NCI-H82 treated with DMSO at 0.1 percent for 48 hours (cell line): ENCODE results near the gene SLC35F4.

ENCODE experiments used
- DNase-seq: peaks from one replicate; lab custom pipeline; 2025; ENCODE audit not compliant: unreplicated experiment; lab: John Stamatoyannopoulos, UW

SLC35F4 gene

GRCh38 chr14:57641776-57642175 is 224.1 kb downstream of the SLC35F4 start:
- DNase-seq = no peak

DNA sequence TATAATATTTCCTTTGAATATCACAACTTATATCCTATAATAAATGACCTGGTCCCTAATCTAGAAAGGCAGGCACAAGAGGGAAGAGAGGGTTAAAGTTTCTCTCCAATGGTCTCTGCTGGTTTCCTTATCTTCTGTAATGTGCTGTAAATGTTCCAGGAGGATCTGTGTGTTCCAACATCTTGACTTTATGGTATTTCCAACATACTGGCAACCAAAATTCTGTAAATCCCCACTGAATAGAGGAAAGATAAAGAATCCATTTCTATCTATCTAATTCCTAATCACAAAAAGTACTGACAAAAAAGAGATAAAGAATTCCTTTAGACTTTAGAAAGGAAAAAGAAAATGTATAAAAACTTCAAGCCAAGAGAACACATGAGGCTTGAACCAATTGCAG is 225.9 kb downstream of the SLC35F4 start:
- DNase-seq = no peak

DNA sequence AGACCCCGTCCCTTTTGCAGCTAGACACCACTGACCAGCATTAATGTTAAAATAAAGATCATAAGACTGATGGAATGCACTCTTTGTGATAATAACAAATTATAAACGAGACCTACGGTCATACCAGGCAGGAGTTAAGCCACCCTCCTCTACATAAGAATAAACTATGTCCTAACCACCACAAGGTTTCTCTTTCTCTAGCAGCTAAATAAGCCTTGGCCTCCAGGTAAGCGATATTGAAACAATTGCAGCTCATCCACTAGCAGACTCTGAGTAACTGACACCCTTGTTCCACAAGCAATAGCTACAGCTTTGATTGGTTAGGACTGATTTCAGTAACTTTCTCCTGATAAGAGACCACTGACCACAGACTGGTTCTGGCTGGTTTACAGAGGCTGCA is 228.0 kb downstream of the SLC35F4 start:
- no peak for DNase-seq

DNA sequence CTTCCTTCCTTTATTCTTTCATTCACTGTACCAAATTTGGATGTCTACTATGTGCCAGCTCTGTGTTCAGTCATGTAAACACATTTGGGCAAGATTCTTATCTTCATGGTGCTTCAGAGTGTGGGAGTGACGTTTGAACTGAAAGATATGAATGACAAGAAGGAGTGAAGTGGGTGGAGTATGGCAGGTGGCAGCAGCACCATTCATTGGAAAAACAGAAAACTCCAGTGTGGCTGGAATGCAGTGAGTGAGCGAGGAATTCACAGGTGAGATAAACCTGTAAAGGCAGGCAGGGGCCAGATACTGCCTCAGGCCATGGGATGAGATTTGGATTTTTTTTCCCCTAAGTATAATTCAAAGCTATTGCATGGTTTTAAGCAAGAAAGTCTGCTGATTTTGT is 231.6 kb downstream of the SLC35F4 start:
- DNase-seq = no peak

DNA sequence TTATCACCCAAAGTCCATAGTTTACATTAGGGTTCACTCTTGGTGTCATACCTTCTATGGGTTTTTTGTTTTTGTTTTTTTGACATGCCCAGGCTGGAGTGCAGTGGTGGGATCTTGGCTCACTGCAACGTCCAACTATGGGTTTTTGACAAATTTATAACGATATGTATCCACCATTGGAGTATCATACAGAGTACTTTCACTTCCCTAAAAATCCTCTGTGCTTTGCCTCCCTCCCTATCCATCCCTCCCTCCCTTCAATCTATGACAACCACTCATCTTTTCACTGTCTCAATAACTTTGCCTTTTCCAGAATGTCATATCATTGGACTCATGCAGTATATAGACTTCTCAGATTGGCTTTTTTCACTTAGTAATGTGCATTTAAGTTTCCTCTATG is 233.2 kb downstream of the SLC35F4 start:
- DNase-seq = no peak

DNA sequence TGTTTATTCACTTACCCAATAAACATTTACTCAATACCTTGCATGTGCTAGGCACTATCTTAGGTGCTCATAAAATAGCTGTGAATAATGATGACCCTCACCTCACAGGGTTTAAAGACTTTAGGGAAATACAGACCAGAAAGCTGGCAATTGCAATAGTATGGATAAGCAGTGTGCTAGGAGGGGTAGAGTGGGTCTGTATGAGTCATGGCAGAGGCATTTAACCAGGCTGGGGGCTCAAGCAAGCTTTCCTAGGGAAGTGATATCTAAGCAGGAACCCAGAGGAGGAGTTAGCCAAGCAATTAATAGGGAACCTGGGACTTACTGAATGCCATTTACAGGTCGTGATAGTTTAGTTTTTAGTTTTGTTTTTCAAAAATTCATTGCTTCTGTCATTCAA is 248.4 kb downstream of the SLC35F4 start:
- no peak for DNase-seq

GRCh38 chr14:57612946-57613345 is 252.9 kb downstream of the SLC35F4 start:
- DNase-seq = no peak

DNA sequence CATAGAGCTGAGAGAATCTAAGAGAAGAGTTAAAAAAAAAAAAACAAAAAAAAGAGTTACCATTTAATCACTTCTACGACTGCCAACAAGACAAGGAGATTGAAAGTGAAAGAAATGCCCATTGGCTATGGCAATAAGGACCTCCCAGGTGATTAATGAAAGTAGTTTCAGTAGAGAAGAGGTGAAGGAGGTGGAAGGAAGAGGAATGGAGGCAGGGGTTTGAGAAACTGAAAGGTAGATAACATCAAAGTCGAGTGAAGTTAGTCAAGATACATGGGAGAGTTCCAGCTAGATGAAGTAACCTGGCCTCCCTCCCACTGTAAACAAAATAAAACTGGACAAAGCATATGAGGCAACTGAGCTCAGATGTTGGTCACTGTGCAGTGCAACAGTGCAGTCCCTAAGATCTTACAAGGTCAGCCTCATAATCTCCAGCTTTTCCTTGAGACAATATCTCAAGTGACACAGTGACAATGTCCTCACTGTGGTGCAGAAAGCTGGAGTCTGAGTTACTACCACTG is 254.3 kb downstream of the SLC35F4 start:
- no peak for DNase-seq

DNA sequence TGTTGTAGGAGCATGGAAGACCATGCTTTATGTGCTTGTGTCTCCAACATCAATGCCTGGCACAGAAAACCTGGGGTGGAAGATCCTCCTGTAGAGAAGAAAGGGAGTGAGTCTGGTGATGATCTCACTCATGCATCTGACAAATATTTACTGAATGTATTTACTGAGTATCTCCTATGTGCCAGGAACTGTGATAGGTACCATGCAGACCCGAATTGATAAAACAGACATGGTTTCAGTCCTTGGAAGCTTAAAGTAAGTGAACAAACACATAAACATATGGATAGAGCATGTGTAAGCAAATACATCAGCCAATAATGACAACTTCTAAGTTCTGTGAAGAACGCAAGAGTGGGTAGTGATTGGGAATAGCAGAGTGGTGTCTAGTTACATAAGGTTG is 255.3 kb downstream of the SLC35F4 start:
- DNase-seq = no peak

DNA sequence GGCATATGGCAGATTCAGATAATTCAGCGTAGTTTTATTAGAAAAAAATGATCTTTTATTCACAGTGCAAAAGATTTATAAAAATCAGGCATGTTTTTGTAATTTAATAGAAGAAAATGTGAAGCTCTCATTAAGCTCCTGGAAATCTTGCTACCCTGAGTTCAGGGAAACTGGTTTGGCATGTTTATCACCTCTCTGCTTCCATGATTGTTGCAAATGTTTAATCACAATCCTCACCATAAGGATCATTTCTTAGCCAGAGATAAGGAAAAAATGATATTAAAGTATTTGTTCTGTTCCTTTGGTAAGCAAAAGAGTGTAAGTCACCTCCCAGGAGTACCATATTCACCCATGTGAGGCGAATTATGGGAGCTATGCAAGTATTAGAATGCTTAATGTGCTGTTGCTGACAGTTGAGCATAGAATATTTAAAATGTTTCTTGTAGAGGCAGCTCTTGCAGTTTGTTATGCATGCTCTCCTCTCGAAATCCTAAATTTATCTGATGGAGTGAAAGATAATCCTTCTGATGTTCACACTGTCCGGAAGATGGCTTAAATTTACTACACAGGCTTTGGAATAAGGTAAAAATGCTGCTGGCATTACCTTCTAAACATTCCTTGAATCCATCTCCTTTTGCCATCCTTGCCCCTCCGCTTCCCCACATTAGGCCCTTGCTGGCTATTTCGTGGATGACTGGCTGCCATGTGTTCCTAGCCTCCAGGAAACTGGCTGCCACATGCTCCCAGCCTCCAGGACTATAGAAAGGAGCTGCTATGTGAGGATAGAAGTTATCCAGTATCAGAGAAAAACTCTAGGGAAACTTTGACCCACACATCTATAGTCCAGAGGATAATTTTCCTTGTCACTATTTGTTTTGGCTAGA is 256.5 kb downstream of the SLC35F4 start:
- no peak for DNase-seq

DNA sequence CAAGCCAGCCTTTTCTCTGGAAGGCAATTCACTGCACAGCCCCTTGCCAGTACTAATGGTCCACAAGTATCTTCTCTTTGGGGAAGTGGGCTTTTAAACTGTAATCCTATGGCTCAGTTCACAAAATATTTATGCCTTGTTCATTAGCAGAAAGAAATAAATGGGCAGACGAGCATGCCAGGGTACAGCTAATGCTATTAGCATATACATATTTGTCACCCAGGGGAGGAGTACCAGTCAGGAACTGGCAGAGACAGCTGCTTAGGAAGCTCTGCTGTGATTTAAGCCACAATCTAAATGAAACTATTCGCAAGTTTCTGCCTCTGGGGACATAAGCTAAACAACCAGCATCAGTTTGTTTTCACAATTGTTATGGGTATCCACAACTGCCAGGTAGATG is 258.8 kb downstream of the SLC35F4 start:
- DNase-seq = no peak

DNA sequence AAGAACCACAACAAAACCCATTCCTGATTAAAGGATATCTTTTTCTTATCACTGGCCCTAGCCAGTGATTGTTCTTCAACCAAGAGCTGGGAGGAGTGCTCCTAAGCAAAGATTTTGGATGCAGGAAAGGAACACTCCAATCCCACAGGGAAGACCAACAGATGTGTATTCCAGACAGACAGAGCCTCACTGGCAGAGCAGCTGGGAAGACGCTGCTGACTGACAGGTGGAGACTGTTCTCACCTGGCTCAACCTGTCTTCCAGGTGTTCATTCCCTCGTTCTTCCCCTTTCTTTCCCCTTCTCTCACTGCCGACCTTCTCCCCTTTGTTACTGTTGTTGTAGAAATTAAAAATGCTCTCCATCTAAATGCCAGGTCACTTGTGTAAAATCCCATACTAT is 282.5 kb downstream of the SLC35F4 start:
- DNase-seq = no peak

- no peak for DNase-seq
These were observed 283.1 kb downstream of the SLC35F4 start for GRCh38 chr14:57582746-57583145.

DNA sequence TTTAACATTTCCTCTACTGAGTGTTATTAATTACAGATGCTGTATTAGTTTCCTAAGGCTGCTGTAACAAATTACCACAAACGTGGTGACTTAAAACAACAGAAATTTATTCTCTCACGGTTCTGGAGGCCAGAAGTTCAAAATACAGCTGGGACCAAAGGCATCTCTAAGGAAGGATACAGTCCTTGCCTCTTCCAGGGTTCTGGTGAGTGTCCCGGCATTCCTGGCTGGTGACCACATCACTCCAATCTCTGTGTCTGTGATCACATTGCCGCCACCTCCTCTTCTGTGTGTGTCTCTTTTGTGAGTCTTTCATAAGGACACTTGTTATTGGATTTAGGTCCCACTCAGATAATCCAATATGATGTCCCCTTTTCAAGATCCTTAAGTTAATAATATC is 287.1 kb downstream of the SLC35F4 start:
- peak; percentile 100 for DNase-seq

DNA sequence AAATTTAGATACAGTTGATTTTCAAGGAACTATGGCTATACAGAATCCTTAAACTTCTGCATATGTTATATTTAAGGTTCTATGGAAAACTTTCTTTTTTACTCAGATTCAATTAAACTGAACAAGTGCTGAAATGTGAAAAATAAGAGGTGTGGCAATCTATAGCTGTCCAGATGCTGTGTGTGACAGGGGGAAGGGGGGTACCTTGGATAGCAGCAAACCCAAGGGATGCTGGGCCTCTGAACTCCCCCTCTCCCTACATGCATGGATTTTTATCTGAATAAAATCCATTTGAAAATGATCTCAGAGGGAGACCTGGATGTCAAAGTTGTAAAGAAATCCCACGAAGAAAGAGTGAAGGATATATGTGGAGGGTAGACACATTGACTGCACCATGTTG is 289.4 kb downstream of the SLC35F4 start:
- no peak for DNase-seq

GRCh38 chr14:57575482-57575881 is 290.4 kb downstream of the SLC35F4 start:
- DNase-seq = no peak

- no peak for DNase-seq
These were observed 291.1 kb downstream of the SLC35F4 start for GRCh38 chr14:57574617-57575288.

DNA sequence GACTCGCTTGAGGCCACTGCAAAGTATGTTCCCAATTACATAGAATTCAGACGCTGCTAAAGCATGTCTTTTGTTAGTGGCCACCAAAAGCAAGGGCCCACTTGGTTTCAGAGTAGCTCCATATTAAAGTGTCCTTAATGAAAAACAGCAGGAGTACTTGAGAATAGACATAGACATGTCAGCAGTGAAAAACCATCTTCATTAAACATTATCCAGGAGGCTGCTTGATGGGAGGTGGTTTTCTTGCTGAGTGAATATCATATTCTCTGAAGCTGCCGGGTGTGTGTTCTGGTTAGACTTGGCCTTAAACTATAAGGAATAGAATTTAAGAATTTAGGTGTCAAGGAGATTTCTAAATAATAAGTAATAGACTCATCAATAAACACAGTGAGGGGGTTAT is 292.7 kb downstream of the SLC35F4 start:
- DNase-seq = no peak

- DNase-seq = no peak
These were observed 297.3 kb downstream of the SLC35F4 start for GRCh38 chr14:57568554-57568953.

DNA sequence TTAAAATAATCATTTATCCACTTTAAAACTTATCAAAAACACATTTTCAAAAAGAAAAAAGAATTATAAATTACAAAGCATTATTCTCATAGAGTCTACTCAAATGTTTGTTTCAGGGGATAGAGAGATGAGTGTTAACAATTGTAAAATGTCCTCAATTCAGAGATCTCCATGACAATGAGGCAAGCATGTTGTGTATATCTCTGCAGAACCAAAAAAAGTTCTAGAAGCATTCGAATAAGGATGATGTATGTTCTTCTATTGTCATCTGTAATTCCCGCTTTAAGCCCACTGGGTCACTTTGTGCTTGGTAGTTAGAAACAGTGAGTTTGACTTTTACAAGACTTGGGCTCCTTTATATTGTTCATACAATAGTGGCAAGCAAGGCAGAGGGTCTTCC is 298.7 kb downstream of the SLC35F4 start:
- DNase-seq = no peak

- no peak for DNase-seq
These were observed 305.2 kb downstream of the SLC35F4 start for GRCh38 chr14:57560681-57561080.

- no peak for DNase-seq
These were observed 306.3 kb downstream of the SLC35F4 start for GRCh38 chr14:57559576-57559975.
